Panc1 (cell line): ENCODE measurements around the gene MSI2. TPM values are rescaled to one million over a fixed set of nuclear protein-coding genes. Genes with fewer than 3 reads are reported as not detected.
A peak's percentile ranks its signal among the peaks of the same experiment; 100 is the strongest.

Experiments
- ATAC-seq: fragments of 200-7000 bp; cut with Tn5 transposase; 2 replicates; pipeline ENCODE4 v1.9.1; 2020; ENCODE audit warnings: mild to moderate bottlenecking, moderate library complexity
- BruUV-seq: library from RNA; stranded (reverse); fragments of 400-500 nt; replicated peaks from 2 replicates; lab custom pipeline; 2021; lab: Mats Ljungman, UMichigan
- CTCF ChIA-PET: fragments of 300-600 bp; sonication (Branson Sonifier 250); formaldehyde crosslinking; loops from one replicate; lab custom pipeline; 2022; ENCODE audit warnings: antibody characterized with exemption; lab: Charles Lee
- POLR2A ChIA-PET: fragments of 300-600 bp; sonication (Branson Sonifier 250); formaldehyde crosslinking; loops from one replicate; lab custom pipeline; 2022; ENCODE audit warnings: antibody characterized with exemption; lab: Charles Lee
- DNase-seq: peaks from one replicate; pipeline ENCODE4 v3.0.0-alpha.2; 2010; ENCODE audit warnings: low read depth, low spot score
- H3K27ac ChIP-seq: 2 replicates; pipeline ENCODE4 v1.5.1; 2011; ENCODE audit warnings: mild to moderate bottlenecking, low read length, inconsistent platforms
- H3K27me3 ChIP-seq: fragments of 200-500 bp; sonication (Bioruptor generic); 2 replicates; pipeline ENCODE4 v1.6.0; 2014; ENCODE audit warnings: low read length, inconsistent platforms; ENCODE audit not compliant: control insufficient read depth, insufficient read depth
- H3K36me3 ChIP-seq: fragments of 200-500 bp; sonication (Bioruptor generic); 2 replicates; pipeline ENCODE4 v1.5.1; 2014; ENCODE audit warnings: inconsistent platforms, mild to moderate bottlenecking, low read length, moderate library complexity; ENCODE audit not compliant: control insufficient read depth, insufficient read depth
- H3K4me1 ChIP-seq: 2 replicates; pipeline ENCODE4 v1.5.1; 2011; ENCODE audit warnings: inconsistent platforms, mild to moderate bottlenecking, low read length, moderate library complexity; ENCODE audit not compliant: control insufficient read depth, insufficient read depth
- H3K4me3 ChIP-seq, 2 experiments: 2 replicates each; pipeline ENCODE4 v1.5.1; 2011 to 2012; ENCODE audit warnings: low read depth in 2 of 2, low read length in 2 of 2, mild to moderate bottlenecking in 2 of 2, inconsistent platforms in 1 of 2, moderate library complexity in 1 of 2
- H3K9me3 ChIP-seq: fragments of 200-500 bp; sonication (Bioruptor generic); 2 replicates; pipeline ENCODE4 v1.5.1; 2014; ENCODE audit warnings: low read depth, mild to moderate bottlenecking, inconsistent platforms, low read length, moderate library complexity; ENCODE audit not compliant: control insufficient read depth, insufficient read depth
- CTCF ChIP-seq: fragments of 450-650 bp; IDR thresholded peaks from 2 replicates; pipeline ENCODE4 v1.5.1; 2017; ENCODE audit warnings: mild to moderate bottlenecking
- POLR2AphosphoS5 ChIP-seq: IDR thresholded peaks from 2 replicates; pipeline ENCODE4 v1.6.1; 2012; ENCODE audit warnings: mild to moderate bottlenecking, low read depth, low read length, moderate library complexity
- REST ChIP-seq, 2 experiments: IDR thresholded peaks; 2 replicates each; pipeline ENCODE4 v1.6.1; 2011 to 2012; ENCODE audit warnings: low read depth in 2 of 2, control low read depth in 1 of 2, low read length in 1 of 2, mild to moderate bottlenecking in 1 of 2, moderate library complexity in 1 of 2; ENCODE audit not compliant: insufficient read depth in 1 of 2
- SIN3A ChIP-seq: IDR thresholded peaks from 2 replicates; pipeline ENCODE4 v1.6.1; 2012; ENCODE audit warnings: low read depth, mild to moderate bottlenecking, low read length, moderate library complexity, borderline replicate concordance; ENCODE audit not compliant: insufficient read depth
- TCF7L2 ChIP-seq: IDR thresholded peaks from 2 replicates; pipeline ENCODE4 v1.6.1; 2011; ENCODE audit warnings: mild to moderate bottlenecking, low read depth, low read length, inconsistent platforms
- in situ Hi-C: cut with HindIII; loops from 2 replicates; pipeline ENCODE4 v1.10.0; 2016; ENCODE audit warnings: low sequenced_read_pairs, low pct_unique_long_range_greater_than_20kb
- intact Hi-C: fragments of 100-400 bp; cut with micrococcal nuclease; formaldehyde crosslinking; loops from one replicate; pipeline ENCODE4 v1.10.0; 2022; ENCODE audit not compliant: unreplicated experiment
- total RNA-seq: library from RNA; stranded (reverse); gene quantifications from one replicate; pipeline ENCODE4 v1.2.1, GENCODE V29; 2021; ENCODE audit not compliant: unreplicated experiment

Gene MSI2
- total RNA-seq, 1 experiment from 2014 or later, result 38.5 TPM

DNA sequence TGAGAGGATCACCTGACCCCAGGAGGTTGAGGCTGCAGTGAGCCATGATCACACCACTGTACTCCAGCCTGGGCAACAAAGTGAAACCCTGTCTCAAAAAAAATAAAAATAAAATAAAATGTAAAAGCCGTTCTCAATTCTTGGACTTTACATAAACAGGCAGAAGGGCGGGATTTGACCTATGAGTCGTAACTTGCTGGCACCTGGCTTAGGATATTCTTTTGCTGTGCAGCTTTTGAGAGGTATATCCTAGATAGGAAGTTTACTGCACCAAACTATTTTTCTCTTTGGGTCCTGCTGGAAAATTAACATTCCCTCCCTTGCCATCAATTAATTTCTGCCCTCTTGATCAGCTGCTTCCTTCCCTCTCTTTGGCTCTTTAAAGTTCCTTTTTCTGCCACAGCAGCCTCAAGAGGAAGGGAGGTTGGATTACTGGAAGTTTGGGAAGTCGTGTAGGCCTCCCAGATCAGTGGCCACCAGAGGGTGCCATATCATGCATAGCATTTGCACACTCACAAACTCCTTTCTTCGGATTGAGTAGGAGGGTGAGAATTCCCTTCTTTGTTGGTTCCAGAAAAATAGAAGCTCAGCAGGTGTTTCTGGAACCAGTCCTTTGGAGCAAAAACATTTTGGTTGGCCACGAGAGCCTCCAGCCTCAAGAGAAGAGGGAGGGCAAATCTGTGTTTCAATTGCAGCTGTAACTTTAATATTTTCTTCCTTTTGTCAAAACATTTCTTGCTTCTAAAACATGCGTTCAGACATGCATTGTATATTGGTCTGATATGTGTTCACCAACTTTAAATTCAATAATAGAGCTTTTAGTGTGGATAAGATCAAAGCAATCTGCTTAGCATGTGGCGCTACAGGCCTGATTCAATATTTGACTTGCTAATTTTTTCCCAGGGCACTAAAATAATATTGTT is 341.5 kb downstream of the MSI2 start:
- no peak overlapping the region for H3K27ac ChIP-seq
- H3K27me3 ChIP-seq, result no peaks in the 10 kb centered on the region
- CTCF ChIA-PET, result interaction anchor here (0.7 to 2.8 kb wide), 8 partner anchors 9 to 355 kb away, joined by 3 to 20 read pairs (median 4); no protein-coding TSS in a partner anchor
- TF ChIP-seq REST (IDR thresholded peaks at IDR 0.05; ENCODE audit: insufficient read depth in 1 of 2, low read depth in 2 of 2, low read length in 1 of 2) (no peak), CTCF (peak; percentile 95)
- peak; percentile 32 for DNase-seq
- ATAC-seq, result peak; percentile 89
- BruUV-seq, result no TSS peak
- intact Hi-C loops, result loop anchor here (2.0 to 10.0 kb wide), 4 partner anchors 75 to 517 kb away; no protein-coding TSS in a partner anchor
- H3K9me3 ChIP-seq, result no peaks in the 10 kb centered on the region
- in situ Hi-C loops, result no loop called here
- H3K4me1 ChIP-seq, result no peaks in the 10 kb centered on the region
- POLR2A ChIA-PET, result no interaction called here
- H3K36me3 ChIP-seq, result no peaks in the 10 kb centered on the region
- no peak overlapping the region for H3K4me3 ChIP-seq

DNA sequence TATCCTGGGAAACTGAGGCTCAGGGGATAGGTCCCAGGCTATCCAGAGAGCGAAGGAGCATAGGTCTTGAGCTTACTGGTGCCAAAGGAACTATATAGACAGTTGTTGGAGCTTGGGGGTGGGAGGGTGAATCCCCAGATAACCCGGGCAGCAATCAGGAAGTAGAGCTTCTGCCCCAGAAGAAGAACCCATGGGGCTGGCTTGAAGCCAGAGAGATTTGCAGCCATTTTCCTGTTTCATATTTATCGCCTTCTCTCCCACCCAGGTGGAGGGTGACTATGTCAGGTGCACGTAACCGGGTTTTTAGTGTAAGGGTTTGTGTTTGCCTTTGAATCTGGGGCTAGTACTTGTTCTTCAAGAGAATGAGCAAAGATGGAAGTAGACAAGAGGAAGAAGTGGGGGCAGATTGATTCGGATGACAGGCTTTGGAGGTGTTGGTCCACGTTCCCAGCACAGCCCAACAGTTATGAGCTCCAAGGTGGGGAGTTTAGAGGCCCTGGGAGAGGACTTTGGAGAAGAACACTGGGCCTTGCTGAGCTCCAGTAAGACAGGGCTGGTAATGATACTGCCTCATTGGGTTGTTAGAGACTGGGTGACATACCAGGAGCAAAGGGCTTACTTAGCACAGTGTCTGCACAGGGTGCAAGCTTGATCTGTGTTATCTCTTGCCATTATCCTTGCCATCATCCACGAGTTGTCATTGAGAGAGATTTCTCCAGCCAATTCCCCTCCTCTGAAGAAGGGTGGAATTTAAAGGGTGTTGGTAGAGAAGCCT is 343.1 kb downstream of the MSI2 start:
- ATAC-seq (no peak), DNase-seq (no peak)
- CTCF ChIA-PET, result interaction anchor here (1.8 to 2.8 kb wide), 3 partner anchors 73 to 356 kb away, joined by 5 to 20 read pairs (median 7); no protein-coding TSS in a partner anchor
- Histone ChIP-seq H3K36me3 (no peaks in the 10 kb centered on the region), H3K27me3 (no peaks in the 10 kb centered on the region), H3K4me1 (no peaks in the 10 kb centered on the region), H3K9me3 (no peaks in the 10 kb centered on the region), H3K4me3 (no peak overlapping the region), H3K27ac (no peak overlapping the region)
- no TSS peak for BruUV-seq
- no peak for TF ChIP-seq REST (IDR thresholded peaks at IDR 0.05; ENCODE audit: insufficient read depth in 1 of 2, low read depth in 2 of 2, low read length in 1 of 2)
- TF ChIP-seq TCF7L2, result no peak
- no peak for TF ChIP-seq CTCF
- no peak for TF ChIP-seq POLR2AphosphoS5
- TF ChIP-seq SIN3A, result no peak
- intact Hi-C loops, result loop anchor here (2.0 to 10.0 kb wide), 3 partner anchors 147 to 515 kb away; no protein-coding TSS in a partner anchor
- POLR2A ChIA-PET, result no interaction called here
- in situ Hi-C loops, result no loop called here
